Stimulated activated CD4-positive, alpha-beta T cell treated with anti-CD3 and anti-CD28 coated beads, Interleukin-1b, Interleukin-23, amount 100 ng/mL, for 4 hours (primary cell): ENCODE data around the gene FOCAD.
"Not testable (repeated sequence)": the region's sequence is repeated elsewhere in the genome, so short reads cannot be mapped to it uniquely, and the experiment has no call there.

ENCODE experiments used
- DNase-seq, 2 donors: peaks; one replicate each; pipeline ENCODE4 v3.0.0-alpha.2; 2020; ENCODE audit warnings: low read depth in 2 of 2

FOCAD gene

GRCh38 chr9:20671635-20672034 lies 12.4 kb upstream of the FOCAD start:
- no peak for DNase-seq

- not testable (repeated sequence) for DNase-seq
Observed at GRCh38 chr9:20673537-20673936, 10.5 kb upstream of the FOCAD start.

GRCh38 chr9:20681467-20681866 lies 2.6 kb upstream of the FOCAD start:
- no peak for DNase-seq

- peak; percentile 21 for DNase-seq
Observed at GRCh38 chr9:20683351-20684034, 566 bp upstream of the FOCAD start.

GRCh38 chr9:20684875-20685696 lies 1.0 kb downstream of the FOCAD start:
- DNase-seq: no peak

GRCh38 chr9:20685769-20686168 lies 1.7 kb downstream of the FOCAD start:
- DNase-seq: no peak

- no peak for DNase-seq
Observed at GRCh38 chr9:20689833-20690232, 5.8 kb downstream of the FOCAD start.

GRCh38 chr9:20692554-20692953 lies 8.5 kb downstream of the FOCAD start:
- no peak for DNase-seq

- no peak for DNase-seq
Observed at GRCh38 chr9:20693068-20693467, 9.0 kb downstream of the FOCAD start.

- DNase-seq: no peak
Observed at GRCh38 chr9:20694248-20694647, 10.2 kb downstream of the FOCAD start.

GRCh38 chr9:20697021-20697719 lies 13.1 kb downstream of the FOCAD start:
- DNase-seq: no peak

GRCh38 chr9:20698782-20699181 lies 14.7 kb downstream of the FOCAD start:
- no peak for DNase-seq

- no peak for DNase-seq
Observed at GRCh38 chr9:20701060-20701459, 17.0 kb downstream of the FOCAD start.

GRCh38 chr9:20702570-20702969 lies 18.5 kb downstream of the FOCAD start:
- DNase-seq: no peak

- no peak for DNase-seq
Observed at GRCh38 chr9:20703146-20703545, 19.1 kb downstream of the FOCAD start.

- no peak for DNase-seq
Observed at GRCh38 chr9:20707708-20708107, 23.6 kb downstream of the FOCAD start.

- no peak for DNase-seq
Observed at GRCh38 chr9:20713172-20713571, 29.1 kb downstream of the FOCAD start.

- no peak for DNase-seq
Observed at GRCh38 chr9:20714442-20715415, 30.7 kb downstream of the FOCAD start.

- DNase-seq: no peak
Observed at GRCh38 chr9:20722221-20722620, 38.2 kb downstream of the FOCAD start.

GRCh38 chr9:20725675-20726074 lies 41.6 kb downstream of the FOCAD start:
- no peak for DNase-seq

GRCh38 chr9:20726144-20726543 lies 42.1 kb downstream of the FOCAD start:
- DNase-seq: no peak
